ENCODE results near the gene TNK1.

TNK1 gene

GRCh38 chr17:7392696-7393612, 12.1 kb downstream of the TNK1 start:
- DNase-seq = no peak

DNA sequence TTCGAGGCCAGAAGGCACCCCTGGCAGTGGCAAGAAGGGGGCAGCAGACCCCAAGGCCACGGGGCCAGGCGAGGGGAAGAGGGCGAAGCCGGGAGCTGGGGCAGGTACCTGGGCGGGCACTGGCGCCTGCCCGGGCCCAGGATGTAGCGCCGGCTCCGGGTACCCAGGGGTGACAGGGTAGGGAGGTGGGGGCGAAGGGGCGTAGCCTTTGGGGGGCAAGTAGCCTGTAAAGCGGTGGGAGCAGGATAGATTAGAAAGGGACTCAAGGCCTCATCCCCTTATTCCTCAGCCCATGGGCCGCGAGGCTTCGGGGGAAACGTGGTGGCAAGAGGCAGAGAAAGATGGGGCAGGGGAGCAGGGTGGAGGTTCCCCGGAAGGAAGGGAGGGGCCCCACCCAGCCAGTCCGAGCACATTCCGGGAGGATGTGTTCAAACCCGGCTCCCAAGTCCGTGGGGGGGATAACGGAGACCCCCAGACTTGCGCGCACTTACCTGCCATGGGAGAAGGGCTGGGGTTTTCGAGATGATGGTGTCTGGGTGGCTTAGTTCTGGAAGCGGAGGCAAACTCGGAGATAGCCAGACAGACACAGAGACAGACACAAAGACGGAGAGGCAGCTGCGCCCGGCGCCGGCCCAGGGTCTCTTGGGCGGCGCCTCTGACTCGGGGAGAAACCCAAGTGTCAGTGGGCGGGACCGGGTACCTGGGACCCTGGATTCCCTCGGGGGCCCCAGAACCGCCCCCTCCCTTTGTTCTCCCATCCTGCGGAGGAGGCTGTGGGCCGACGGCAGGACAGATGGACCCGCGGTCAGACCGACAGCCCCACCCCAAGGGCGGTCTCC, 12.9 kb downstream of the TNK1 start:
- no peak for DNase-seq

- peak; percentile 93 for DNase-seq
These were observed 13.7 kb downstream of the TNK1 start, which contains the start of gene PLSCR3 for GRCh38 chr17:7394452-7395191. PLSCR3 (minus strand) TSS chr17:7394525; CDS start chr17:7394110, 415 bp downstream.

- no peak for DNase-seq
These were observed 15.3 kb downstream of the TNK1 start for GRCh38 chr17:7396147-7396546.

- no peak for DNase-seq
These were observed 17.7 kb downstream of the TNK1 start for GRCh38 chr17:7398612-7399011.

GRCh38 chr17:7403043-7403726, 22.3 kb downstream of the TNK1 start:
- DNase-seq = no peak

DNA sequence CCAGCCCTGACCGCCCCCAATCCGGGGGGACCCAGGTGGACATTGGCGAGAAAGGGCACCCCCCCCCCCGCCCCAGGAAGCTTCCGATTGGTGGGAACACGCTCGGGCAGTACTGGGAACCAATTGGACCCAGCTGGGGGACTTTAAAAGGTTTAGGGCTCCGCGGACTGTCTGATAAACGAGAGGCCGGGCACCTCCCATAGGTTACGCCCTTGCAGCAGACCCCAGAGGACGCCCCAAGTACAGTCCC, 22.8 kb downstream of the TNK1 start:
- DNase-seq = no peak

GRCh38 chr17:7403977-7404736, 23.3 kb downstream of the TNK1 start, which contains the start of gene TMEM256:
TMEM256 (minus strand) TSS chr17:7404097; CDS start chr17:7404084, 13 bp downstream.
- peak; percentile 80 for DNase-seq

- DNase-seq = peak; percentile 64
These were observed 24.0 kb downstream of the TNK1 start for GRCh38 chr17:7404737-7405349.

- no peak for DNase-seq
These were observed 24.7 kb downstream of the TNK1 start for GRCh38 chr17:7405350-7406234.

DNA sequence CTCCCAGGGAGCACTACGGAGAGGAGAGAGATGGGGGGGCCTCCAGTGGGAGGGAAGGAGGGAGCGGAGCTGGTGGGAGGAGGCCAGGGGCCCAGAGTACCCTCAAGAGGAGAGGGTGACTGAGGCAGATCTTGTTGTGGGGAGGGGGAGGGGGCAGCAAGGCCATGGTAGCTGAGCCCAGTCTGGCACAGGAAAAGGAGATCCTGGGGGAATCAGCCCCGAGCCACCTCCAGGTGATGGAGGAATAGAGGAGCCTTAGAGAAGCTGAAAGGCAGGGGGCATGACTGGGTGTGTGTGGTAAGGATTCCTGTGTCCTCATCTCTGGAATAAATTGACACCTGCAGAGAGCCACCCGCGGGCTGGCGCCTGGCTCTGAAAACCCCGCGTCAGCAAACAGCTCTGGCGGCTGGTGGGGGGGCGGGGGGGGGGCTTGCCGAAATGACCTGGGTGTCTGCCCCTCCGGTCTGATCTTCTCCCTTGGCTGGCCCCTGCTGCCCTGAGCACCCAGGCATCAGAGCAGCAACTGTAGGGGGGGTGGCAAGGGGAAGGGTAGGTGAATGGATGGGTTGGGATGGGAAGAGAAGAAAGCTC, 25.4 kb downstream of the TNK1 start:
- no peak for DNase-seq

DNA sequence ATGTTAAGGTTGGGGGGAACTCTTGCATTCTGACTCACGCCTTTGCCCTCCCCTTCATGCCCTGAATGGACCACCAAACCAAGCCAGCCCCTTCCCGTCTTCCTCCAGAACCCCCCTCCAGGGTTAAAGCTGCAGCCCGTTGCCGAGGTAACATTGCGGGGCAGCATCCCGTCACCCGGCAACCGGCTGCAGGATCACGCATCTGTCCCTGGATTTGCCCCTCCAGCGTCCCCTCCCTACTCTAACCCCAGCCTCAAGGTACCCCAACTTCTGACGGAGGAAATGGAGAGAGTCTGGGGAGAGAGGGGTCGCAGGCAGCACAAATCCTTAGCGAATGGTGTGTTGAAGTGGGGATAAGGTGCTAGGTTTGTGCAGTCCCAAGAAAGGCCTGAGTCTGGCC, 26.2 kb downstream of the TNK1 start:
- DNase-seq = no peak

- no peak for DNase-seq
These were observed 26.8 kb downstream of the TNK1 start, which contains the start of gene NLGN2 for GRCh38 chr17:7407485-7408251. NLGN2 (plus strand) TSS chr17:7407845; CDS start chr17:7408256, 411 bp downstream.

DNA sequence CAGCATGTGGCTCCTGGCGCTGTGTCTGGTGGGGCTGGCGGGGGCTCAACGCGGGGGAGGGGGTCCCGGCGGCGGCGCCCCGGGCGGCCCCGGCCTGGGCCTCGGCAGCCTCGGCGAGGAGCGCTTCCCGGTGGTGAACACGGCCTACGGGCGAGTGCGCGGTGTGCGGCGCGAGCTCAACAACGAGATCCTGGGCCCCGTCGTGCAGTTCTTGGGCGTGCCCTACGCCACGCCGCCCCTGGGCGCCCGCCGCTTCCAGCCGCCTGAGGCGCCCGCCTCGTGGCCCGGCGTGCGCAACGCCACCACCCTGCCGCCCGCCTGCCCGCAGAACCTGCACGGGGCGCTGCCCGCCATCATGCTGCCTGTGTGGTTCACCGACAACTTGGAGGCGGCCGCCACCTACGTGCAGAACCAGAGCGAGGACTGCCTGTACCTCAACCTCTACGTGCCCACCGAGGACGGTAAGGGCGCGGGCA, 27.4 kb downstream of the TNK1 start:
- DNase-seq = no peak

- DNase-seq = no peak
These were observed 28.0 kb downstream of the TNK1 start for GRCh38 chr17:7408863-7409262.

DNA sequence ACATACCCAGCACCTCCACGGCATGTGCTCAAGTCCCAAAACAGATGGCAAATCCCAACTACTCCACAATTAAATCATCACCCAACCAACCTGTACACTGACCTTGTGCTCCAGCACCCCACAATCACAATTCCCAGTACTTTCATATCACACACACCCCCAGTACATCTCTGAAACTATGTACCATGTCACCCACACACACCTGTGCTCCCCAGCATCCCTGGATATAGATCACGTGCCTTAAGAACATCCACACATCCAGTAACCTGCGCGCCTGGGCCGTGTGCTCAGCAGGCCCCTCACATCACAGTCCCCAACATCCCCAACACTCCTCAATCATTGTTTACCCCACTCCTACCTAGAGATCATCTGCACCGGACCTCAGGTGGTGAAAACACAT, 28.8 kb downstream of the TNK1 start:
- no peak for DNase-seq

GRCh38 chr17:7410634-7411426, 29.9 kb downstream of the TNK1 start:
- no peak for DNase-seq

GRCh38 chr17:7411427-7411750, 30.5 kb downstream of the TNK1 start:
- no peak for DNase-seq

Data from 8988T (cell line).